ENCODE data around the gene LAD1.

The LAD1 gene

GRCh38 chr1:201399352-201400126 is 415 bp upstream of the LAD1 start:
- TF ChIP-seq CTCF (conservative IDR thresholded peaks at IDR 0.05) = no peak
- H3K27ac ChIP-seq = peak overlapping the region; percentile 92

- TF ChIP-seq CTCF (conservative IDR thresholded peaks at IDR 0.05) = no peak
- peak overlapping the region; percentile 92; the same call in 1 of the 2 replicates for H3K27ac ChIP-seq
Measured at GRCh38 chr1:201397675-201398074, 1.4 kb downstream of the LAD1 start.

DNA sequence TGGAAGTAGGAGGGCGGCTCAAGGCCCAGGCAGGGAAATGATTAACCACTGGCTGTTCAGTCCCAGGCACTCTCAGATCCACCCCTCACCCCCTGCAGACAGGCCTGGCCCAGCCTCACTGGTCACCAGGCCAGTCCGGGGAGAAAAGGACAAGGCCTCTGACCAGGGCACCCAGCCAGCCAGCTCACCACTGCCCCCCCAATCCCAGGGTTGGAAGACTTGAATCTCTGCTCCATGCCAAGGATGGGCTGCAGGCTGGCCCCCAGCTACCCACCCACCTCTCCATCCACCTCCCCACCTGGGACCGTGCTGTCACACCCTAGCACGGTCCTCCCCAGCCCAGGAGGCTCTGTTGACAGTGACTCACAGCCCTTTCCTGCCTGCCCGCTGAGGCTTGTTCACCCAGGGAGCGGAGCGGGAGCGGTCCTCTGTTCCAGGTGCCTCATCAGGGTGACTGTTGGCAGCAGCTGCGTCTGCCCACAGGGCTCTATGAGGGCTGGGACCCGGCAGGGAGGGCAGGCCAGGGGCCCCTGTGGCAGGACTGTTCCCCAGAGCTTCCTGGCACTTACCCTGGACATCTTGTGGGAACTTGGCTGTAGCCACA is 2.2 kb downstream of the LAD1 start:
- no peak for TF ChIP-seq CTCF (conservative IDR thresholded peaks at IDR 0.05)
- peak overlapping the region; percentile 92; the same call in 1 of the 2 replicates for H3K27ac ChIP-seq

DNA sequence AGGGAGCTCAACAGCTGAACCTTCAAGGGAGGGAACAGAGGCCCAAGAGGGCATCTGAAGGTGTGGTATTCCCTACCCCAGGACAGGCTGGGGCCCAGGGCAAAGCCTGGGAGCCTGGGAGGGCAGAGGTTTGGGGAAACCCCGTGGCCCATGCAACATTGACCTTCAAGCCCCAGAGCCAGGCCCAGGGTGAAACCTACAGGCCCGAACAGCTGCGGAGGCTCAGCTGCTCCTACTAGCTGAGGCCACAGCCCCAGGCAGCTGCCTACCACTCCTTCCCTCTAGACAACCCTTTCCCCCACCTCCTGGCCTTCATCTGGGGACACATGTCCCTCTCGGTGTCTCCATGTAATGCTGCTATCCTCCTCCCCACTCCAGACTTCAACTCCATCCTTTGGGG is 3.2 kb downstream of the LAD1 start:
- no peak for TF ChIP-seq CTCF (conservative IDR thresholded peaks at IDR 0.05)
- H3K27ac ChIP-seq = no peak overlapping the region

- no peak for TF ChIP-seq CTCF (conservative IDR thresholded peaks at IDR 0.05)
- H3K27ac ChIP-seq = no peak overlapping the region
Measured at GRCh38 chr1:201394591-201394990, 4.5 kb downstream of the LAD1 start.

GRCh38 chr1:201393076-201393475 is 6.0 kb downstream of the LAD1 start:
- no peak for TF ChIP-seq CTCF (conservative IDR thresholded peaks at IDR 0.05)
- no peak overlapping the region for H3K27ac ChIP-seq

DNA sequence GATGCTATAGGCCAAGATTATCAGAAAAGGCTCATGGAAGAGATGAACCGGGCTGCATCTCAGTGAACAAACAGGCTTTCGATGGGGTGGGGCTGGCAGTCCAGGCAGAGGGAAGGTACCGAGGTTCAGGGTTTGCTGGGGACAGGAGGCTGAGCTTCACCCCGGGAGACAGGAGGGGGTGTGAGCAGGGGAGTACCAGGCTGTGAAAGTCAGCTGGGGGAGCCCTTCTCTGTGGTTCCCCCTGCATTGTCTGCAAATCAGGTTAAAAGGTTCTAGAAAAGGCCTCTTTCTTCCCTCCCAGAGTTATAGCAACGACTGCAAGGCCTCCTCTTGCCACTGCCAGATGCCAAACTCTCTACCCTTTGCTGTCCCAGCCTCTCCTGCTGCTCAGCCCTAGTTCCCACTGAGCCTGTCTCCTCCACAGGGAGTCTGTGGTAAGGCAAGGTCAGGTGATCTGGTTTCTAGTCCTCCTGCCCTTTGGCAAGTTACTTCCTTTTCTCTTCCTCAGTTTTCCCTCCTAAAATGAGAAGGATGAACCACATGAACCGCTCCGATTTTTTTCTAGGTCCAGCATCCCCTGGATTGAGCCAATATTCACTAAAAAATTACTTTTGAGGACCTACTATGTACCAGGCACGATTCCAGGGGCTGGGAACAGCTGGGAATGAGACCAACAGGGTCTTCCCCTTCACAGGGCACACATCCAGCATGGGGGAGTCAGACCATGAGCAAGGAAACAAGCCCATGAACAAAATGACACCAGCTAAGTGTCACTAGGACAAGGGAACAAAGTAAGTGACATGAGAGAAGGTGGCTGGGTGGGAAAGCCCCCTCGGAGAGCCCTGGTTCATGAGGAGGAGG is 7.2 kb downstream of the LAD1 start:
- no peak for TF ChIP-seq CTCF (conservative IDR thresholded peaks at IDR 0.05)
- H3K27ac ChIP-seq = no peak overlapping the region
